ENCODE measurements around the gene ZNF526.

The ZNF526 gene

DNA sequence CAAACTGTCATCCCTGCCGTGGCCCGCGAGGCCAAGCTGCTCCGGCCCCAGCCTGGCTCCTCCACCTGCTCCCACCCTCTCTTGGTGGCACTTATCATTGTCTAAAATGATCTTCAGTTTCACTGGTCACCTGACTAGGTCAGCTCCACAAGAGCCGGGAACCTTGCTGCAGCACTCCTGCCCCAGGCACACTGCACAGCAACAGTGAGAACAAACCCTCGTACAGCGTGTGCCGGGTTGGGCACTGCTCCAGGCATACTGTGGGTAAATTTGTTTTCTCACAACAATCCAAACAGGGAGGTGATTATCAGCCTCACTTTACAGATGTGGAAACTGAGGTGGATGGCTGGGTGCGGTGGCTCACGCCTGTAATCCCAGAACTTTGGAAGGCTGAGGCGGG lies 11.5 kb upstream of the ZNF526 start:
- DNase-seq (ENCODE audit: low read depth): no peak
- TF ChIP-seq, protein P1, sequence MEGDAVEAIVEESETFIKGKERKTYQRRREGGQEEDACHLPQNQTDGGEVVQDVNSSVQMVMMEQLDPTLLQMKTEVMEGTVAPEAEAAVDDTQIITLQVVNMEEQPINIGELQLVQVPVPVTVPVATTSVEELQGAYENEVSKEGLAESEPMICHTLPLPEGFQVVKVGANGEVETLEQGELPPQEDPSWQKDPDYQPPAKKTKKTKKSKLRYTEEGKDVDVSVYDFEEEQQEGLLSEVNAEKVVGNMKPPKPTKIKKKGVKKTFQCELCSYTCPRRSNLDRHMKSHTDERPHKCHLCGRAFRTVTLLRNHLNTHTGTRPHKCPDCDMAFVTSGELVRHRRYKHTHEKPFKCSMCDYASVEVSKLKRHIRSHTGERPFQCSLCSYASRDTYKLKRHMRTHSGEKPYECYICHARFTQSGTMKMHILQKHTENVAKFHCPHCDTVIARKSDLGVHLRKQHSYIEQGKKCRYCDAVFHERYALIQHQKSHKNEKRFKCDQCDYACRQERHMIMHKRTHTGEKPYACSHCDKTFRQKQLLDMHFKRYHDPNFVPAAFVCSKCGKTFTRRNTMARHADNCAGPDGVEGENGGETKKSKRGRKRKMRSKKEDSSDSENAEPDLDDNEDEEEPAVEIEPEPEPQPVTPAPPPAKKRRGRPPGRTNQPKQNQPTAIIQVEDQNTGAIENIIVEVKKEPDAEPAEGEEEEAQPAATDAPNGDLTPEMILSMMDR (IDR thresholded peaks at IDR 0.05; ENCODE audit: control insufficient read depth, insufficient read depth, low read depth, low read length, missing control alignments): no peak

DNA sequence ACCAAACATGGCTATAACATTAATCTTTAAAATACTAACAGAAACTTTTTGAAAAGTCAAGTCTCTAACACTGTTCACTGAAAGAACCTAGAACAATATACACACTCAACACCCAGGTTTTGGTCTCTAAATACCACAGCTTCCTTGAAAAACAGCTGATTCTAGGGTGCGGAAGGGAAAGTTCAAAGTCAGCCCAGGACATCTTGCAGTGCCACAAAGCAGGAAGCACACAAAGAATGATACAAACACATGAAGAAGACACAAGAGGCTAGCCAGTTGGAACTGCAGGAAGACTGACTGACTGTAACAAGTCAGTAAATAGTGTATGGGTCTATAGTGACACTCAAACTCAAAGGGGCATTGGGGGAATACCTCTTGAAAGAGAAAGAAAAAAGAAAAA lies 7.2 kb upstream of the ZNF526 start:
- H3K4me3 ChIP-seq (ENCODE audit: control insufficient read depth, low read depth, low read length): no peak overlapping the region
- TF ChIP-seq, protein P1 (IDR thresholded peaks at IDR 0.05; ENCODE audit: control insufficient read depth, insufficient read depth, low read depth, low read length, missing control alignments): no peak
- DNase-seq (ENCODE audit: low read depth): no peak

More for the DNA sequence above, 11.5 kb upstream of the ZNF526 start:
- no peak overlapping the region for H3K4me3 ChIP-seq (ENCODE audit: control insufficient read depth, low read depth, low read length)

DNA sequence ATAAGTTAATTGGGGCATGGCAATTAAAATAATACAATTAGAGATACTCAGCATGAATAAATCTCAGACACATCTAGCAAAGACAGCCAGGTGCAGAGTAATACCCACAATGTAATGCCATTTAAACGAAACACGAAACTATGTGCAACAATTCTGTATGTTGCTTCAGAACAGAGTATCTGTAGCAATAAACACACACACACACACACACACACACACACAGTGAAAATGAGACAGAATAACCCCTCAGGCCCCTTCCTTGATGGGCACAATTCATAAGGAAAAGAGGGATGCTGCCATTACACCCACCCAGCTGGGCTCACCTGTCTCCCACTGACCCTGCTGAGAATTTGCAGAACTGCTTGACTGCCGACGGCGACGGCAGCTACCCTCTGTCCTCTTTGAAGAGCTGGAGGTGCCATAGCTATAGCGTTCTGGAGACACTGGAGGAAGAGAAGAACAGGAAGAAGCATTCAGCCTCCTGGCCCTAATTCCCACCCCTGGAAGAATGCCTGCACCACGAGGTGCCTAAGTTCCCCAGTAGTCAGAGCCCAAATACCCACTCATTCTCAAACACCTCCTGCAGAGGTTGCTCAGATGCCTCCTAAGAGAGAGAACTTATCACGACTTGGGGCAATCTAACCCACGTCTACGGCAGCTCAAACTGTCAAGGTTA lies 5.2 kb upstream of the ZNF526 start:
- TF ChIP-seq, protein P1 (IDR thresholded peaks at IDR 0.05; ENCODE audit: control insufficient read depth, insufficient read depth, low read depth, low read length, missing control alignments): no peak
- no peak for DNase-seq (ENCODE audit: low read depth)
- H3K4me3 ChIP-seq (ENCODE audit: control insufficient read depth, low read depth, low read length): no peak overlapping the region

DNA sequence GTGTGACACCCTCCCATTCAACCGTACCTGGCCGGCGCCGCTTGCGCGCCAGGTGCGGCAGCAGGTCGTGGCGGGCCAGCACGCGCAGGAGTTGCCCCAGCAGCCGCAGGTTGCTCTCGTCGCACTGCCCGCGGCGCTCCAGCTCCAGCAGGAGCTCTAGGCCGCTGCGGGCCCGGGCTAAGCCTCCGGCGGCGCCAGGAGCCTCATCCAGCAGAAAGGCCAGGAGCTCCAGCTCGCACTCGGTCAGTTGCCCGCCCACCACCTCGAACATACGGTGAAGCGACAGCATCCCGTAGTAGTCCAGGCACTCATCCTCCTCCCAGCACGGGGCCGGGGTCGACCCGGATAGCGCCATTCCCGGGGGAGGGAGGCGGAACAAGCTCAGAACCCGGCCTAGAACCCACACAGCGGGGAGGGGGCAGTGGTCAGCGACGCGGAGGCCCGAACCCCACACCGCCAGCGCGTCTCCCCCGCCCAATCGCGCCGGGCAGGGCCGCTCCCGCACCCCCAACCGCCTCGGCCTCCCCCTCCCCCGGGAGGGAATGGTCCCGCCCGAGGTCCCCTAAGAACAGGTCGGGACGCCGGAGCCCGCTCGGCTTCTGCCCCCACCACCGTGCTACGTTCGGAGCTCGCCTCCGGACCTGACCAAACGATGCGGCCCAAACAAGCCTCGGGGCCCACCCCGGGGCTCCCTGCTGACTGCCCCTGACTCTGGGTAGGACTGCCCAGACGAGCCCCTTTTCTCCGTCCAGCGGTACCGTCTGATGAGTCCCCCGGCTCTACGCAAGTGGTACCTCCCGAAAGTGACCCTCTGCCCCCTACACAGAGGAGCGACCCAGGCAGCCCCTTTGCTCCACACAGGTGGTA lies 3.2 kb upstream of the ZNF526 start:
- DNase-seq (ENCODE audit: low read depth): no peak
- TF ChIP-seq, protein P1 (IDR thresholded peaks at IDR 0.05; ENCODE audit: control insufficient read depth, insufficient read depth, low read depth, low read length, missing control alignments): no peak
- H3K4me3 ChIP-seq (ENCODE audit: control insufficient read depth, low read depth, low read length): peak overlapping the region; percentile 90

DNA sequence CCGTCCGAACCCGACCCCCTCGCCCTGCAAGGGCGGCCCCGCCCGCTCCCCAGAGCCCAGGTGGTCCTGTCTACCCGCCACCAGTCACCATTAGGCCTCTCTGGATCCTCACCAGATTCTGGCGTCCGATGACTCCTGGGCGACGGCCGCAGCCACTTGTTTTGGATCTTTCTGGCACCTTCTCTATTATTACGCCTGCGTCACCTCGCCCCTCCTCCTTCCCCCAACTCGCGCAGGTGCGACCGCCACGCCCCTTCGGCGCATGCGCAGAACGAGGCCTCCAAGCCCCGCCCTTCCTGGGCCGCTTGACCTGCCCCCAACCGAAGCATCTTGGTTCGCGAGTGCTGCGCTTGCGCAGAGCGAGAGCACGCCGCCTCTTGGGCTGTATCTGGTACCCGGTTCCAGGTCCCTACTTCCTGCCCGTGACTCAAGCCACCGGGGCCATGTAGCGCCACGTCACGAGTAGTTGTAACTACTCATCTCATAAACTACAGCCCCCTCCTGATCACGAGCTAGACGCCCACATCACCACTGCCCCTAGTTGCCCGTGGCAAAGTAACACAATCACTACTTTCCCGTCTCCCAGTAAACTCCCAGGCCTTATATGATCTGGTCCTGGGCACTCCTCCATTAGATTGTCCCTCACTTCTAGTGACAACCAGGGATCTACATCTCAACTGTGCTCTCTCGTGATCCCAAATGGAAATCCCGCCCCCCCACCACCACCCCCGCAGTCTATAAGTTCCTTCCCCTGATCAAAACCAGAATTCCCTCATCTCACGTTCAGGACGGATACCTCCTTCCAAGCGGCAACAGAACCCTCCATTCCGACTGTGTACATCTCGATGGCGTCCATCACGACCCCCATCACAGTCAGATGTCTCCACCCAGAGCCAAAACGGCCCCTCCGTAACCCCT lies 2.3 kb upstream of the ZNF526 start, which contains the start of gene DEDD2:
TSS of gene DEDD2 (minus strand) at position 158 of the 918 bp plus-strand sequence. CDS start 670 bp downstream, outside the sequence.
- H3K4me3 ChIP-seq (ENCODE audit: control insufficient read depth, low read depth, low read length): peak within 1 kb of the TSS; percentile 90
- TF ChIP-seq, protein P1 (IDR thresholded peaks at IDR 0.05; ENCODE audit: control insufficient read depth, insufficient read depth, low read depth, low read length, missing control alignments): no peak
- peak; percentile 93 for DNase-seq (ENCODE audit: low read depth)

DNA sequence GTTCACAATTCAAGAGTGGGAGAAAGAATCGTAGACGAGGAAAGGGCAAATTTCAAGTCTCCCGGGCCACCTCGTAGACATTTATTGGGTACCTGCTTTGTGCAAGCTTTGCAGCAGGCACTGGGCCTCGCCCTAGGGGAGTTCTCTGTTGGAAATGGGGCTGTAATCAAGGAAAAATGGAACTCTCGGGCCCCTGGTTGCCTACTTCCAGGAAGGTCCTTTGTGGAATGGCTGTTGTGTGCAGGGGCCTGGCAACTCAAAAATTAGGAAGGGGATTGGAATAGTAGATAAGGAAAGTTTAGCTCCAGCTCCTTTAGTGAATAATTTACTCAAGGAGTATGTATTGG lies 612 bp downstream of the ZNF526 start:
- H3K4me3 ChIP-seq (ENCODE audit: control insufficient read depth, low read depth, low read length): peak overlapping the region; percentile 88
- DNase-seq (ENCODE audit: low read depth): no peak
- TF ChIP-seq, protein P1 (IDR thresholded peaks at IDR 0.05; ENCODE audit: control insufficient read depth, insufficient read depth, low read depth, low read length, missing control alignments): no peak

Data from AG09309 (cell line).